HCT116 (cell line): ENCODE data around the gene ROBO1.

Source experiments
- CBX3 ChIP-seq: IDR thresholded peaks from 2 replicates; pipeline ENCODE4 v1.6.1; 2012; ENCODE audit warnings: low read depth
- EZH2 ChIP-seq: fragments of 200-600 bp; sonication (generic); IDR thresholded peaks from 2 replicates; pipeline ENCODE4 v1.6.1; 2017; ENCODE audit warnings: antibody characterized with exemption, mixed run types
- JUND ChIP-seq: IDR thresholded peaks from 2 replicates; pipeline ENCODE4 v1.6.1; 2012
- POLR2A ChIP-seq: IDR thresholded peaks from 2 replicates; pipeline ENCODE4 v1.7.0; 2011; ENCODE audit warnings: borderline replicate concordance; ENCODE audit not compliant: insufficient read depth, insufficient read length; ENCODE audit errors: extremely low read depth
- RAD21 ChIP-seq: IDR thresholded peaks from 2 replicates; pipeline ENCODE4 v1.6.1; 2012; ENCODE audit warnings: low read depth, mild to moderate bottlenecking
- SP1 ChIP-seq: IDR thresholded peaks from 2 replicates; pipeline ENCODE4 v1.6.1; 2012; ENCODE audit warnings: low read depth
- TF ChIP-seq, protein P1 (sequence below), 3 experiments: fragments of 200-600 bp in 1 of 3; sonication (generic) in 1 of 3; IDR thresholded peaks in 2 of 3; conservative IDR thresholded peaks in 1 of 3; 2 replicates each; pipeline ENCODE4 v1.5.1; 2012 to 2017; ENCODE audit warnings: low read depth in 2 of 3, low read length in 2 of 3, antibody characterized with exemption in 1 of 3, borderline replicate concordance in 1 of 3, control low read depth in 1 of 3, mild to moderate bottlenecking in 1 of 3, mixed read lengths in 1 of 3, mixed run types in 1 of 3, moderate library complexity in 1 of 3; ENCODE audit not compliant: insufficient read depth in 1 of 3

DNA sequence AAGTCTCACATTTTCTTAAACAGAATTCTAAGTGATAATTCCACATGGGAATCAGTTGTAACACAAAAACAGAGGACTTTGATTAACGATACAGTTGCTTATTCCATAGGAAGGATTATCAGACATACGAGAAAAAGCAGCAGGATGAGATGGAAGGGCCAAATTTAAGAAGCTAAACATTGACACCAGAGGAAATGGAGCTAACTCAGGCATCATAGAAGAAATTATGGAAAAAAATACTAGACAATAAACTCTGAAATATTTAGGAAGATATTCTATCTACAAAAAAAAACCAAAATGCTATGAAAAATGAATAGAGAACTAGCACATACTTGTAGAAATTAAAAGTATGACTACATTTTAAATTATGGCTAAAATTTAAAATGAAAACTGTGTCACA is 776.1 kb downstream of the ROBO1 start:
- TF ChIP-seq SP1 (no peak), POLR2A (no peak), EZH2 (no peak), JUND (no peak), CBX3 (no peak), RAD21 (no peak)
- TF ChIP-seq, protein P1, sequence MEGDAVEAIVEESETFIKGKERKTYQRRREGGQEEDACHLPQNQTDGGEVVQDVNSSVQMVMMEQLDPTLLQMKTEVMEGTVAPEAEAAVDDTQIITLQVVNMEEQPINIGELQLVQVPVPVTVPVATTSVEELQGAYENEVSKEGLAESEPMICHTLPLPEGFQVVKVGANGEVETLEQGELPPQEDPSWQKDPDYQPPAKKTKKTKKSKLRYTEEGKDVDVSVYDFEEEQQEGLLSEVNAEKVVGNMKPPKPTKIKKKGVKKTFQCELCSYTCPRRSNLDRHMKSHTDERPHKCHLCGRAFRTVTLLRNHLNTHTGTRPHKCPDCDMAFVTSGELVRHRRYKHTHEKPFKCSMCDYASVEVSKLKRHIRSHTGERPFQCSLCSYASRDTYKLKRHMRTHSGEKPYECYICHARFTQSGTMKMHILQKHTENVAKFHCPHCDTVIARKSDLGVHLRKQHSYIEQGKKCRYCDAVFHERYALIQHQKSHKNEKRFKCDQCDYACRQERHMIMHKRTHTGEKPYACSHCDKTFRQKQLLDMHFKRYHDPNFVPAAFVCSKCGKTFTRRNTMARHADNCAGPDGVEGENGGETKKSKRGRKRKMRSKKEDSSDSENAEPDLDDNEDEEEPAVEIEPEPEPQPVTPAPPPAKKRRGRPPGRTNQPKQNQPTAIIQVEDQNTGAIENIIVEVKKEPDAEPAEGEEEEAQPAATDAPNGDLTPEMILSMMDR (IDR thresholded peaks at IDR 0.05 in 2 of 3, conservative IDR thresholded peaks at IDR 0.05 in 1 of 3; ENCODE audit: borderline replicate concordance in 1 of 3, insufficient read depth in 1 of 3, low read depth in 2 of 3, low read length in 2 of 3): no peak
